GM19372 (cell line): ENCODE results near the gene TUT1.
A peak's percentile ranks its signal among the peaks of the same experiment; 100 is the strongest.
"Not testable (repeated sequence)": the region's sequence is repeated elsewhere in the genome, so short reads cannot be mapped to it uniquely, and the experiment has no call there.

Experiments
- ATAC-seq: cut with Tn5 transposase; IDR thresholded peaks from one replicate; pipeline ENCODE4 v1.9.1; 2021; ENCODE audit warnings: mild to moderate bottlenecking, low read depth, moderate library complexity; ENCODE audit not compliant: unreplicated experiment

TUT1 gene

GRCh38 chr11:62580959-62581715 lies 10.2 kb downstream of the TUT1 start:
- no peak for ATAC-seq

DNA sequence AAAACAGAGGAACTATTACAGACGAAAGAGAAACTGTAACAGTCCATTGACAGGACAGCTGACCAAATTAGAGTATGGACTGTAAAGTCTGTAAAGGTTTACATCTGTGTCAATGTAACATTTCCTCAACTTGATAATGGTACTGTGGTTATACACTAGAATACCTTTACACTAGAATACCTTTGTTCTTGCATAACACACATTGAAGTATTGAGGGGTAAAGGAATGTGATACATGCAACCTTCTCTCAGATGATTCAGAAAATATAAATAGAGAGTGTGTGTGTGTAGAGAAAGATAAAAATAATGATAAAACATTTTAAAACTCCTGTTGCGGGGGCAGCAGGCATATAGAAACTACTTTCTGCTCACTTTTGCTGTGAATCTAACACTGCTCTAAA lies 12.1 kb downstream of the TUT1 start:
- ATAC-seq: no peak

GRCh38 chr11:62578541-62578940 lies 12.8 kb downstream of the TUT1 start:
- no peak for ATAC-seq

DNA sequence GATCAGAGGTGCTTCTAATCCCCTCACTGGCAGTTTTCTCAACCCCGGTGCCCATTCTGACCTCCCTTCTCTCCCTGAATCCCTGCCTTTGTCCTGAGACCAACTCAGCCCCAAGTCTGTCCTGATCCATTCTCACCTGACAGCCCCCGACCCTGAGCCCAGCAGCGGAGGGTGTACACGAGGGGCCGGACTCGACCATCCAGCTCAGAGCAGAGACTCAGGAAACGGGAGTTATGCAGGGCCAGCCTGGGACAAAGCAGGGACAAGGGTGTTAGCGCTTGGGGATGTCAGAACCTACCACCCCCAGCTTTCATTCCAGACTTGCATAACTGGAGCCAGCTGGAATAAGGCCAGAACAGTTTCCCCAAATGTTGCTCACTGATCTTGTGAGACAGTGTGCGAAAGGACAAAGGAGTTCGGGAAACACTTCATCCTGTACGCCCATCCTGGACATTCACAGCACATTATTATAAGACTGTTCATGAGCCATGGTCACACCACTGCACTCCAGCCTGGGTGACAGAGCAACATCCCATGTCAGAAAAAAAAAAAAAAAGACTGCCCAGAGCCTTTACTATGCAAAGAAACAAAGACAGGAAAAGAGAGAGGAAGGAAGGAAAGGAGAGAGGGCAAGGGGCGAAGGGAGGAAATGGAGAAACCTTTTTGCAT lies 14.1 kb downstream of the TUT1 start:
- ATAC-seq: no peak

GRCh38 chr11:62575837-62576236 lies 15.5 kb downstream of the TUT1 start:
- ATAC-seq: no peak

GRCh38 chr11:62575156-62575555 lies 16.2 kb downstream of the TUT1 start:
- no peak for ATAC-seq

DNA sequence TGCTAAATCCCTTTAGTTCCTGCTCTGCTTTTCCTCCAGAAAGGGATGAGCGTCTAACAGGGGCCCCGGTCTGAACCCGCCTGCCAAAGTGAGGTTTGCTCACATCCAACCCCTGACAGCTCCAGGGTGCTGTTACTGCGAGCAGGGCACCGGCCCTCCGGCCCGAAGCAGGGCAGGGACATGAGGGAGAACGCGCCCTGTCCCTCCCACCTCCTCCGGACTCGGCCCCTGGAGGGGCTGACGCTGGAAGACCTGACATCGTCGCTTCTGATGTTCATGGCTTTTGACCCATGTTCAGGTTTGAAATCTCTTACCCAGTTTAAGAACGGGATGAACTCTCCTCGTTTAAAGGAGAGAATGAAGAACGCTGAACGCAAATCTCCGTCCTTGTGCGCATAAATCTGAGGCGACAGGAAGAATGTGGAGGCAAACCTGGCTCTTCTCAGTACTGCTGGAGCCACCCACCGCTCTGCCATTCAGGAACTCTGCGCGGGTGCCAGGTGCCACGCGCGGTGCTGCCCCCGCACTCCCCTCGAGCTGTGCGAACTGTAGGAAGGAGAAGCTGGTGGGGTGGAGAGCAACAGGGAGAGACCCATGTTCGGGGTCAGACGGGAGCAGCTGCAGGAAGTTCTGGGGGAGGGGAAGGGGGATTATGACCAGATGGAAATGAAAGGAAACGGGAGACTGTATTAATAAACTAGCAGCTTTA lies 16.8 kb downstream of the TUT1 start:
- ATAC-seq: no peak

- ATAC-seq: peak; percentile 90
Measured at GRCh38 chr11:62573592-62574362, 17.5 kb downstream of the TUT1 start, which contains the start of gene EEF1G. Gene EEF1G (minus strand): TSS chr11:62573891. CDS start chr11:62573842, 49 bp downstream.

DNA sequence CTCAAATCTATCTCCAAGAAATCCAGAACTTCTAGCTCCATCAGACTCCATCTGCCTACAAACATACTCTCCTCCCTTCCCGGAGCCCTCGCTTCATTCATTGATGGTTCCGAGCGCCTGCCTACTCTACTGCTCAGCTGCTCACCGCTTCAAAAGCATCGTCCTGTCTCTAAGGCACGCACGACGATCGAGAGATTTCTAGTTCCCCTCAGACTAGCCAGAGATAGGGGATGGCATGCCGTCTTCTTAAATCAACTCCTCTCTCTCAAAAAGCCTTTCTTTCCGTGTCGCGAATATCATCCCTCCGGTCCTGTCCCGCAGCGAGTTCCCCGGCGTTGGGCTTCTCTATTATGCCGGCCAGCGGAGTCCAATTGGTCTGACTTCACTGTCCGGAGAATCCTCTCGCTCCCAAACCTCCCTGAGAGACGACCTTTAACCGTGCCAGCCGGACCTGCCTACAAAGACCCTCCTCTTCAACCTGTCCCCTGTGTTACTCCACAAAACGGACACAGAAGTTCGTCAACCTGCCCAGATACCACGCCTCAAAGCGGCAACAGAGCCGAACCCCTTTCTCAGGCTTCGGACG lies 18.2 kb downstream of the TUT1 start:
- no peak for ATAC-seq

DNA sequence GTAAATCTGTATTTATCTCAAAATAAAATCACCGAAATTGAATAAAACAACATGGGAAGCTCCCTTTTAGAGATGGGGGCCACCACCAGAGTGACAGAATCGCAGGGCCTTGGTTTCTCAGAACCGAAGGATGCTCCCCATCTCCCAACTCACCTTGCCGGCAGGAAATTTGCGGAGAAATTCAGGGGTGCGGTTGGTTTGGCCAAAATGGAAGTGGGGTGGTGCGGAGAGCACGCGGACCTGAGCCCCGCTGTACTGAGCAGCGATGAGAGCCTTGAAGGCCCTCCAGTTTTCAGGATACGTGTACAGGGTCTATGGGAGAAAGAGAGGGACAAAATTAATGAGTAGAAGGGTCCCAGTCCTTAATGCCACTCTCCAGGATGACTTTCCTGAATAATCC lies 18.9 kb downstream of the TUT1 start:
- ATAC-seq: no peak

DNA sequence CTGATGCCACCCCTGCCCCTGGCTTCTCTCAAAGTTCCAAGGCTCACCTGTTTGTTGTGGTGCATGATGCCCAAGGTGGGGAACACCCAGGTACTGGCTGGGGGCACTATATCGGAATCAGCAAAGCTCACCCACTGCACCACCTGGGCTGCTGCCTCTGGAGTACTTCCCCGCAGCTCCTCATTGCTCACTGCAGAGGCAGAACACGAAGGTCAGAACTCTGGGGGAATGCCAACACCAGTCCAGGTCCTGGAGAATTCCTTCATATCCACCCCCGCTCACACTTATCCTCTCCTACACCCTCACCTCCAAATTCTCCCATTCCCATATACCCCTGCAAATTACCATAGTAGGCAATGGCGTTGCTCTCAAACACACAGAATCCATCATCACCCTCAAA lies 19.8 kb downstream of the TUT1 start:
- ATAC-seq: not testable (repeated sequence)

DNA sequence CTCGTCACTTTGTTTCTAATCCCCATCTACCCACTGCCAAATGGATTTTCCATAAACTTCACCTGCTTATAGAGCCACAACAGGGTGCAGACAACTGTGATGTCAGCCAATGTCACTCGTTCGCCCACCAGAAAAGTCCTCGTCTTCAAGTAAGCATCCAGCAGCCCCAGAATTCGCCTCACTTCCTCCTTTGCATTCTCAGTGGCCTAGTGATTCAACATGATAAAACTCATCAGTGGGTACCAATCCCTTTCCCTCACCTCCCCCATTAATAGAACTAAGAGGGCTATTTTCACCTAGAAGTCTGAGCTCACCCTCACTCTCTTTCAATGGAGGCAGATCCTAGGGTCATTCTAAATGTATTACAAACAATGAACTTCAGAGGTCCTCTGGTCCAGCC lies 20.4 kb downstream of the TUT1 start:
- not testable (repeated sequence) for ATAC-seq

- ATAC-seq: no peak
Measured at GRCh38 chr11:62569611-62570010, 21.7 kb downstream of the TUT1 start.

DNA sequence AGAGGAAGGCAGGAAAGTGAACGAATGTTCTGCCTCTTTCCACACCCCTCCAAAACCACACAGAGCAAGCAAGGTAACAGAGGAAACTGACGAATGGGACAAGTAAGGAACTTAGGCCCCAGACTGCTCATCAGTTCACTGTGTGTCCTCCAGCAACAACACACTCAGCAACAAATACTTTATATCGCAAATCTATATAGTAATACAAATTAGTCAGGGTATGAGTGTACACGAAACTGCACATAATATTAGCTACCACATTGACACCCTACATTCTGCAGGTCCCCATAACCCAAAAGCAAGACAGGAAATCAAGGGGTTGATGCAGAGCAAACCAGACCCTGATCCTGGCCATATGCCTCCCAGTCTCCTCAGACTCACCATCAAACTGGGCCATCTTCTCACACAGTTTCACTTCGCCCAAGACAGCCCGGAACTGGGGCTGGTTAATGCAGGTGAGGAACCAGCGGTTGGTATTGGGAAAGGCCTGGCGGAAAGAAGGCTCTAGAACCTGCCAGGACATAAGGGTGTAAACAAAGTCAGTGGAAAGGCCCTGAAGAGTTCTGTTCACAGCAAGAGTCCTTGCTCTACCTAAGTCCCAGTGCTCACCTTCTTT lies 24.2 kb downstream of the TUT1 start:
- ATAC-seq: no peak

DNA sequence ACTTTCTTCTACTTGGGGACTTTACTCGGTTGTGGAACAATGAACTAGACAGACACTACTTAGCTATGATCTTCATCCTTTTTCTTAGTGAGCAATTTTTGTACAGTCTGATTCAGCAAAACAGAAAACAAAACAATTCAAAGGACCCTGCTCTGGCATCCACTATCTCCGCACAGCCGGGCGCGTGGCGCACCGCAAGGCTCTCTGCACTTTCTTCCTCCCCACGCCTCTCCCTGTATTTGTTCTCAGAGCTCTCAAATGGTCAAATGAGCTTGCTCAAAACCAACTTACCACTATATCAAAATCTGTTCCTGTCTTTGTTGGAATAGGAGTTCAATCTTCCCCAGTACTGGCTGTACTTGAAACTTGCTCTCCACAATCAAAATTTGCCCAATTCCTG lies 25.1 kb downstream of the TUT1 start:
- no peak for ATAC-seq

DNA sequence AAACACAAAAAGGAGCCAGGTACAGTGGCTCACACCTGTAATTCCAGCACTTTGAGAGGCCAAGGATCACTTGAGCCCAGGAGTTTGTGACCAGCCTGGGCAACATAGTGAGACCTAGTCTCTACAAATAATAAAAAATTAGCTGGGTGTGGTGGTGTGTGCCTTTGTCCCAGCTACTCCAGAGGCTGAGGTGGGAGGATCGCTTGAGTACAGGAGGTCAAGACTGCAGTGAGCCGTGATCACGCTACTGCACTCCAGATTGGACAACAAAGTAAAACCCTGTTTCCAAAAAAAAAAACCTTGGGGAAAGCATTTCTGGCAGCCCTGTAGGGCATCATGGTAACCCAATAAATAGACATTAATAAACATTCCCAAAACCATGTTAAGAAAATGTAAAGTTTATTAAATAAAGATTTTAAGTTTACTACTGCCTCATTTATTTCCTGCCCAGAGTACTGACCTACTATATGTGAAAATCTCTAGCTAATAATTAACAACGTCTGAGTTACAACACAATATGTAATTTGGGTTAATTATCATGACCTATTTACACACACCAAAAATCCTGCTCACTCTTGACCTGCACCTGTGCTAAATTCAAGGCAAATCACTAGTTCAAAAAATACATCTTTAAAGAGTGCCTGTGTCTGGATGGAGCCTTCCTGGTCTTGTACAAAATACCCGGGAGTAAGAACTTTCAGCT lies 26.1 kb downstream of the TUT1 start:
- ATAC-seq: no peak

GRCh38 chr11:62561677-62562230 lies 29.6 kb downstream of the TUT1 start:
- not testable (repeated sequence) for ATAC-seq

- no peak for ATAC-seq
Measured at GRCh38 chr11:62560566-62561103, 30.7 kb downstream of the TUT1 start.

- ATAC-seq: not testable (repeated sequence)
Measured at GRCh38 chr11:62559626-62560025, 31.7 kb downstream of the TUT1 start.
